Measurements from ENCODE around the gene SPATA9. TPM values are rescaled to one million over a fixed set of nuclear protein-coding genes. Genes with fewer than 3 reads are reported as not detected.
A peak's percentile ranks its signal among the peaks of the same experiment; 100 is the strongest.
"Not testable (repeated sequence)": the region's sequence is repeated elsewhere in the genome, so short reads cannot be mapped to it uniquely, and the experiment has no call there.

The SPATA9 gene
- total and polyA plus RNA-seq, 7 donors = 0.22 to 0.53 (median 0.22) TPM; not detected in 4

DNA sequence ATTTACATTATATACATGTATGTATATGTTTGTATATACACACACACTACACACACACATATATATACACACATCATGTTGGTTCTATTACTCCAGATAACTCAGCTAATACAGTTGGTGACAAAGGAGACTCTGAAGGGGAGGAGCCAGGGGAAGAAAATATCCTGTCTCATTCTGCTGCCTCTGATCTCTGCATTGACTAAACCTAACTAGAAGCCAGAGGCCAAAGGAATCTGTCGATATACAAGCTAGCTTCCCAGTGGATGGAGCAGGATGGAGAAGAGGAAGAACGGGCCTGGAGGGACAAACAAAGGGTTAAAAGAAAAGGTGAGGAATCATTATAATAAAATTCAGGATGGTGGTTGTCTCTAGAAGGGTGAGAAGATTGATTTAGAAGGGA is 34.6 kb upstream of the SPATA9 start:
- no peaks in the 10 kb centered on the region for H3K27me3 ChIP-seq (ENCODE audit: insufficient read depth in 3 of 3, low read length in 2 of 3)
- intact Hi-C loops (cut with DNase I) = loop anchor here in 1 of 2 donors (5.0 kb wide), 1 partner anchor 45 kb away; no protein-coding TSS in a partner anchor
- DNase-seq = no peak
- TF ChIP-seq, protein P1, sequence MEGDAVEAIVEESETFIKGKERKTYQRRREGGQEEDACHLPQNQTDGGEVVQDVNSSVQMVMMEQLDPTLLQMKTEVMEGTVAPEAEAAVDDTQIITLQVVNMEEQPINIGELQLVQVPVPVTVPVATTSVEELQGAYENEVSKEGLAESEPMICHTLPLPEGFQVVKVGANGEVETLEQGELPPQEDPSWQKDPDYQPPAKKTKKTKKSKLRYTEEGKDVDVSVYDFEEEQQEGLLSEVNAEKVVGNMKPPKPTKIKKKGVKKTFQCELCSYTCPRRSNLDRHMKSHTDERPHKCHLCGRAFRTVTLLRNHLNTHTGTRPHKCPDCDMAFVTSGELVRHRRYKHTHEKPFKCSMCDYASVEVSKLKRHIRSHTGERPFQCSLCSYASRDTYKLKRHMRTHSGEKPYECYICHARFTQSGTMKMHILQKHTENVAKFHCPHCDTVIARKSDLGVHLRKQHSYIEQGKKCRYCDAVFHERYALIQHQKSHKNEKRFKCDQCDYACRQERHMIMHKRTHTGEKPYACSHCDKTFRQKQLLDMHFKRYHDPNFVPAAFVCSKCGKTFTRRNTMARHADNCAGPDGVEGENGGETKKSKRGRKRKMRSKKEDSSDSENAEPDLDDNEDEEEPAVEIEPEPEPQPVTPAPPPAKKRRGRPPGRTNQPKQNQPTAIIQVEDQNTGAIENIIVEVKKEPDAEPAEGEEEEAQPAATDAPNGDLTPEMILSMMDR (IDR thresholded peaks at IDR 0.05) = no peak
- peaks cover 10% of the 10 kb centered on the region for H3K4me1 ChIP-seq
- H3K4me3 ChIP-seq = no peak overlapping the region
- no peak overlapping the region for H3K27ac ChIP-seq
- H3K36me3 ChIP-seq (ENCODE audit: insufficient read depth in 1 of 2, low read depth in 1 of 2) = no peaks in the 10 kb centered on the region
- H3K9me3 ChIP-seq = no peaks in the 10 kb centered on the region
- WGBS, 3 donors = 93 to 96% (median 93%) methylated on average over 2 of the region's 2 CpGs
- ATAC-seq = no peak

DNA sequence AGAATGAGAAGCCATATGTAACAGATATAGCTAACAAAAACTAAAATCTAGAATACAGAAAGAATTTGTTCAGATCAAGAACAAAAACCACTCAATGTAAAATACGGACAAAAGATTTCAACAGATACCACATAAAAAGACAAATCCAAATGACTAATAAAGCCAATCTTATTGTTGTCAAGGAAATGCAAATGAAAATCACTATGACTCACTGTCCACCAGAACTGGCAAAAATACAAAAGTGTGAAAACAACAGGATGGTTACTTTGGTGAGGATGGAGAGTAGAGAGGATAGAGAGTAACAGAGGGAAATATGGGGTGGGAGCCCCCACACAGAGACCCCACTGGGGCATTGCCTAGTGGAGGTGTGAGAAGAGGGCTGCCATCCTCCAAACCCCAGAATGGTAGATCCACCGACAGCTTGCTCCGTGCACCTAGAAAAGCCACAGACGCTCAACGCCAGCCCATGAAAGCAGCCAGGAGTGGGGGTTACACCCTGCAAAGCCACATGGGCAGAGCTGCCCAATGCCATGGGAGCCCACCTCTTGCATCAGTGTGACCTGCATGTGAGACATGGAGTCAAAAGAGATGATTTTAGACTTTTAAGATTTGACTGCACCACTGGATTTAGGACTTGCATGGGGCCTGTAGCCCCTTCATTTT is 33.1 kb upstream of the SPATA9 start:
- peaks cover 8% of the 10 kb centered on the region for H3K4me1 ChIP-seq
- TF ChIP-seq, protein P1 (IDR thresholded peaks at IDR 0.05) = no peak
- no peak overlapping the region for H3K27ac ChIP-seq
- H3K36me3 ChIP-seq (ENCODE audit: insufficient read depth in 1 of 2, low read depth in 1 of 2) = no peaks in the 10 kb centered on the region
- no peak for ATAC-seq
- no peak overlapping the region for H3K4me3 ChIP-seq
- intact Hi-C loops (cut with DNase I) = loop anchor here in 1 of 2 donors (5.0 kb wide), 1 partner anchor 44 kb away; no protein-coding TSS in a partner anchor
- no peaks in the 10 kb centered on the region for H3K27me3 ChIP-seq (ENCODE audit: insufficient read depth in 3 of 3, low read length in 2 of 3)
- DNase-seq = no peak
- no peaks in the 10 kb centered on the region for H3K9me3 ChIP-seq
- WGBS, 3 donors = 92 to 95% (median 94%) methylated on average over 5 of the region's 5 CpGs

DNA sequence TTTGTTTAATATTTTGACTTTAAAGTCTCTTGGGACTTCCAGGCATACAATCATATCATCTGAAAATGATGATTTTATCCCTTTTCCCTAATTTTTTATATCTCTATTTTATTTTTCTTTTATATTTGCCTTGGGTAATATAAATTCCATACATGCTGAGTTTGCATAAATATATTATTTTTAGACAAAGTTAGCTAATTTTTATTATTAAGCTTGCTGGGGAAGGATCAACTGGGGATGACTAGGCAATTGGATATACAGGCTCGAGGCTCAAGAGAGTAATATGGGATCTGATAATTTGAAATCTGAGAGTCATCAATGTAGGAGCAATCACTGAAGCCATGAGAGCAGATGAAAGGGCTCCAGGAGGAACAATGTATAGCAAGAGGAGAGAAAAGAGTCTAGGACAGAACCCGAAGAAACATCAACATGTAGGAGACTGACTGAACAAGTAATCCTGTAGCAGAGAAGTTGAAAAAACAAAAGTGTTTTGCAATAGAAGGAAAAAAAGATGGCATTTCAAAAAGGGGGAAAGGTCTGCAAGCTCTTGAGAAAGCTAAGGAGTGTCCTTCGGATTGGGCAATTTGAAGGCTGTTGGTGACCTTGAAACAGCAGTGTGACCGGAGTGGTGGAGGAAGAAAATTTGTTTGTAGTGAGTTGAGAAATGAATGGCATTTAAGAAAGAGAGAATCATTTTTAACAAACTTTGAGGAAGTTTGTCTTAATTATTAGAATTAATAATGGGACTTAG is 31.3 kb upstream of the SPATA9 start:
- TF ChIP-seq, protein P1 (IDR thresholded peaks at IDR 0.05) = no peak
- ATAC-seq (no peak), DNase-seq (no peak)
- Histone ChIP-seq H3K27ac (no peak overlapping the region), H3K9me3 (no peaks in the 10 kb centered on the region), H3K4me3 (no peak overlapping the region), H3K27me3 (ENCODE audit: insufficient read depth in 3 of 3, low read length in 2 of 3) (no peaks in the 10 kb centered on the region), H3K36me3 (ENCODE audit: insufficient read depth in 1 of 2, low read depth in 1 of 2) (no peaks in the 10 kb centered on the region), H3K4me1 (peaks cover 8% of the 10 kb centered on the region)
- WGBS, 3 donors = 91 to 95% (median 94%) methylated on average over 4 of the region's 4 CpGs
- intact Hi-C loops (cut with DNase I) = no loop called here

DNA sequence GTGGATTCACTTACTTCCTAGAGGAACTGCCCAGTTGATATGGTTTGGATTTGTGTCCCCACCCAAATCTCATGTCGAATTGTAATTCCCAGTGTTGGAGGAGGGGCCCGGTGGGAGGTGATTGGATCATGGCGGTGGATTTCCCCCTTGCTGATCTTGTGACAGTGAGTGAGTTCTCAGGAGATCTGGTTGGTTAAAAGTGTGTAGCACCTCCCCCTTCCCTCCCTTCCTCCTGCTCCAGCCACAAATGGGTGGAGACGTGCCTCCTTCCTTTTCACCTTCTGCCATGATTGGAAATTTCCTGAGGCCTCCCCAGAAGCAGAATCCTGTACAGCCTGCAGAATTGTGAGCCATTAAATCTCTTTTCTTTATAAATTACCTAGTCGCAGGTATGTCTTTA is 30.5 kb upstream of the SPATA9 start:
- H3K4me1 ChIP-seq; H3K4me3 ChIP-seq; ATAC-seq; H3K27ac ChIP-seq; H3K9me3 ChIP-seq; DNase-seq; H3K27me3 ChIP-seq (ENCODE audit: insufficient read depth in 3 of 3, low read length in 2 of 3); H3K36me3 ChIP-seq (ENCODE audit: insufficient read depth in 1 of 2, low read depth in 1 of 2); intact Hi-C loops (cut with DNase I): not testable (repeated sequence)
- 89 to 96% (median 90%) methylated on average over 4 to 5 of the region's 5 CpGs for WGBS, 3 donors

DNA sequence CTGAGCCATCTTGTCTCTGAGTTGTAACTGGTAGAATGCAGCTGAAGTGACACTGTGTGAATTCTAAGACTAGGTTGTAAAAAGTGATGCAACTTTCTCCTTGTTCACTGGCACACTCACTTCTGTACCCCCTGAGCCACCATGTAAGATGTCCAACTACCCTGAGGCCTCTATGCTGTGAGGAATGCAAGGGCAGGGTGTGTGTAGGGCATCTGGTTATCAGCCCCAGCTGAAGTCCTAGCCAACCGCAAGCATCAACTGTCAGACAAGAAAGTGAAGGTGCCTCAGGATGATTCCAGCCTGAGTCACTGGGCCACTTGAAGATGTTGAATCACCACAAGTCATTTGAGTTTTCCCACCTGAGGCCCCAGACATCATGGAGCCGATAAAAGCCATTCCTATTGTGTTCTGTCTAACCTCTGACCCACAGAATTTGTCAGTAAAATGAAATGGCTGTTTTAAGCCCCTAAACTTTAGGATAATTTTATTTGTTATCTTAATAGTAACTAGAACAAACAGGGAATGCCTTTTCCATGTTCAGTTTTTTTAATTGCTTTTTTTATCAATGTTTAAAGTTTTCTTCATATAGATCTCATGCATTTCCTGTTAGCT is 29.7 kb upstream of the SPATA9 start:
- H3K4me3 ChIP-seq = no peak overlapping the region
- DNase-seq (no peak), ATAC-seq (peak; percentile 79 to 91 (median 84))
- intact Hi-C loops (cut with DNase I) = no loop called here
- no peaks in the 10 kb centered on the region for H3K36me3 ChIP-seq (ENCODE audit: insufficient read depth in 1 of 2, low read depth in 1 of 2)
- no peaks in the 10 kb centered on the region for H3K9me3 ChIP-seq
- H3K27ac ChIP-seq = no peak overlapping the region
- H3K4me1 ChIP-seq = peaks cover 8% of the 10 kb centered on the region
- no peaks in the 10 kb centered on the region for H3K27me3 ChIP-seq (ENCODE audit: insufficient read depth in 3 of 3, low read length in 2 of 3)
- 56 to 78% (median 69%) methylated on average over 2 of the region's 2 CpGs for WGBS, 3 donors
- TF ChIP-seq, protein P1 (IDR thresholded peaks at IDR 0.05) = no peak

All from psoas muscle (tissue), 8 donors.